GM21737 (cell line): ENCODE results near the gene PCDHGB2.
"Not testable (repeated sequence)": the region's sequence is repeated elsewhere in the genome, so short reads cannot be mapped to it uniquely, and the experiment has no call there.

Source experiments
- ATAC-seq: cut with Tn5 transposase; IDR thresholded peaks from one replicate; pipeline ENCODE4 v1.9.1; 2021; ENCODE audit warnings: mild to moderate bottlenecking, moderate library complexity; ENCODE audit not compliant: unreplicated experiment

Gene PCDHGB2

DNA sequence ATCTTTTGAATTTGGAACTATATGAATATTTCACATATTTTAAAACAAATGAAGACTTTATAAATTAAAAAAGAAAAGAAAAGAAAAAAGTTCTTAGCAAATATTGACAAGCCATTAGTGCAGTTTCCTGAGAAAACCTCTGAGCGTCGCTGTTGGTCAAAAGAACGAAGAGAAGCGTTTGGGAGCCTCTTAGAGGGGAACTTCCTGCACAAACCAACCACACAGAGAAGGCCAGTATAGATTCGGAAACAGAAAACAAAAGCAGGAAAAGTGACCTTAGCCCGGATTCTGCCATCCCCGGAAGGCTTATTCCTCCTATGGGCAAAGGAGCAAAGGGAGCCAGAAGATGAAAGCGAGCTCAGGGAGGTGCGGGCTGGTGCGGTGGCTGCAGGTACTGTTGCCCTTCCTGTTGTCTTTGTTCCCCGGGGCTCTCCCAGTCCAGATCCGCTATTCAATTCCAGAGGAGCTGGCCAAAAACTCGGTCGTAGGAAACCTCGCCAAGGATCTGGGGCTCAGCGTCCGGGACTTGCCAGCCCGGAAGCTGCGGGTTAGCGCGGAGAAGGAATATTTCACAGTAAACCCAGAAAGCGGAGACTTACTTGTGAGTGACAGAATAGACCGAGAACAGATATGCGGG is at the start of gene PCDHGB2:
Gene PCDHGB2, plus strand, starts transcription at position 205 of the 637 bp plus-strand sequence. Its CDS starts 142 bp downstream, at position 347.
- ATAC-seq: no peak

DNA sequence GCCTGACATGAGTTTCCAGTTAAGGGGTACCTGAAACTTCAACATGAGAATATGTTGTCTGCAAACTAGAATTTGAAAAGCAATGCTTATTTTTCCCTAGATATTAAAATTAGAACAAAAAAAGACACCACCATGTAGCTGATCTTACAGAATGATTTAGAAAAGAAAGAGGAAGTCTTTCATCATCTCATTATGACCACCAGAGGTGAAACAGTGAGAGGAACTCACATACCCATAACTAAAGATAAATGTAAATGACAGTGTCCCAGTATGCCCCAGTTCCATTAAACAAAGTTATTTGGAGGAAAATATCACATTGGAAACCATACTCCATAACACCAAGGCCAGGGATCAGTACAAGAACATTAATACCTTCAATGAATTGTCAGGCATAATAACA is 46.1 kb upstream of the PCDHGB2 start:
- ATAC-seq: no peak

DNA sequence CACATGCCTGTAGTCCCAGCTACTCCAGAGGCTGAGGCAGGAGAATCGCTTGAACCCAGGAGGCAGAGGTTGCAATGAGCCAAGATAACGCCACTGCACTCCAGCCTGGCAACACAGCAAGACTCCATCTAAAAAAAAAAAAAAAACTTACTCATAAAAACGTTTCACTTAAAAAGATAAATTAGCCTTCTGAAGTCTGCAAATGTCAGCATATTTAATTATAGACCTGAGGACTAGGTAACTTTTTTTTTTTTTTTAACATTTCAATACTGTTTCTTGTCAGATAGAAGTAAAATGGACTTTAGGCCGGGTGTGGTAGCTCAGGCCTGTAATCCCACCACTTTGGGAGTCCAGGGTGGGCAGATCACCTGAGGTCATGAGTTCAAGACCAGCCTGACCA is 42.8 kb upstream of the PCDHGB2 start:
- ATAC-seq: not testable (repeated sequence)

DNA sequence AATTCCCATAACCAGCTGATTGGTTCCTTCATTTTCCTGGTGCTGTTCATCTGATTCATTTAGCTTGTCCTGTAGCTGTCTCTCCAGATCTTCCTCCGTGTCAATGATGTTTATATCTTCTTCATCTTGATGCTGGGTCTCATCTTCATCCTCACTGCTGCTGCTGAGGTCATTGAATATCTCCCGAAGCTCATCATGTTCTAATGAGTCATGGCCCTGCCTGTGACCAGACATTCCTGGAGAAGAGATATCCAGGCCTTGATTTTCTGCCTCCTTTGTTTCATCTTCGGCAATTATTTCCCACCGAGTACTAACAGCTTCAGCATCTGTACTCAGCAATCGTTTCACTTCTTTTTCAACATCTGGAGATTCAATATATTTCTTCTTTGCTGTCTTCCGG is 40.6 kb upstream of the PCDHGB2 start:
- ATAC-seq: no peak

DNA sequence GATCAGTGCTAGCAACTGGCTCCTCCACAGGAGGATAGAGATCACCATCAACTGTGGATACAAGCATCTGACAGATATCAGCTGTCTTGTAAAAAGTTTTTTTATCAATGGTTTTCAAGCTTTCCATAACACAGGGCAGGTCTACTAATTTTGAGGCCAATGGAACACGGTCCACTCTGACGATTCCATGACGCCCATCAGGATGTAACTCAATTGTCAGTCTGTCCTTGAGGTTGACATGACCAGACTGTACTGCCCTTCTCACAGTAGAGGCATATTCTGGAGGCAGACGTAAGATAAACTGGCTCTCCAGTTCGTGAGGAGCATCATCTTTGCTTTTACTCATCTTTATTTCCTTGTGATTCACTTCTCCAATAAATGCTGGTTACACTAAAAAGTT is 40.1 kb upstream of the PCDHGB2 start:
- no peak for ATAC-seq

DNA sequence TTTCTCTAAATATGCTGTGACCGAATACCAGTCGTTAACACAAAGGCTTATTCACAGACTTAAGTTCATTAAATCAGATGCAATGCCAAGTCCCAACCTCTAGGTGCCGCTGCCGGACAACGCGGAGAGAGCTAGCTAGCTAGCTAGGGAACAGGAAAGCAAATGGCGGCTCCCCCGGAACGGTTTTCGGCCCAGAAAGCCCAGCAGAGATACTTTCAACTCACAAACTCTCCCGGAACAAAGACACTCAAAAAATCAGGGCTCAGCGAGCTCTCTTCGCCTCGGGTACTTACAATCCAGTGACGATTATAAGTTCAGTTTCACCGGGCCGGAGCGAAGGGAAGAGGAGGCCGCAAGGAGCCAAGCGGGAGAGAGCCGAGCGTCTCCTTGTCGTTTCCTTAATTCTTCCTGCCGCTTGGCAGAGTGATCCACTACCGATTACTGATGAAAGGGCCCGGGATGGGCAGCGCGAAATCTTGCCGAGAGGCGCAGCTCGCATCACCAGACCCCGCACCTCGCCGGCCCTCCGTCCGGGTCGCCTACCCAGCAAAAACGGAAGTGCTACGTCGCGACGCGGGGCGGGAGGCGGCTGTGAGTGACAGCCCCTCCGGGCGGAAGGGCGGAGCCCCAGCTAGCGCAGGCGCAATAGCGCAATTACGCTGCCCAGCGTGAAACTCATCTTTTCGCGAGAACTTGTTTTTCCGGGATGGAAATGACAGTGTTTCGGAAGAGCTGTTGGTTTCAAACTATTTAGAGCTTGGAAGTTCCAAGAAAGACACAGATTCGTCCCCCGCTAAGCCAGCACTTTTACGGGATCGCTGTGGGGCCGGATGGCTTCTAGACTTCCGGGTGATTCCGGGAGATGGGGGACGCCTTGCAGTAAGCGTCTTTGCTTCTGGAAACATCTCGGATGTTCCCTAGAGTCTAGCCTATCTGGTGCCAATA is 39.3 kb upstream of the PCDHGB2 start, which contains the start of gene TAF7:
Gene TAF7, minus strand, starts transcription at position 560 of the 945 bp plus-strand sequence. CDS start 740 bp downstream, outside the sequence.
- peak; percentile 98 for ATAC-seq

DNA sequence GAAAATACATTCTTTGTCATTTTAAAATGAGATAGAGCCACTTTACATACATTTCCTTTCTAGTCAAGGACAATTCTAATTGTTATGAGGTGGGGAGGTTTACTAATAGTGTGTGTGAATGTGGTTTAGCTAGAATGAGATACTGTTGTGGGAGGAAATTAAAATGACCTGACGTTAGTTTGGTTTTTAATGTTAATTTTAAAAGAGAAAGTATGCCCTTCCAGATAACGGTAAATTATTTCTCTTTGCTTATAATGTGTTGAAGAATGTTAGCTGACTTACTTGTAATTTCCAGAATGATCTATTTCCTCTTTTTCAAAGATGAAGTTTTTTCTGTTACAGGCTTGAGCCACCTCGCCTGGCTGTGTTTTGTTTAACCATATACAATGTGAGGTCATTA is 37.5 kb upstream of the PCDHGB2 start:
- ATAC-seq: no peak

DNA sequence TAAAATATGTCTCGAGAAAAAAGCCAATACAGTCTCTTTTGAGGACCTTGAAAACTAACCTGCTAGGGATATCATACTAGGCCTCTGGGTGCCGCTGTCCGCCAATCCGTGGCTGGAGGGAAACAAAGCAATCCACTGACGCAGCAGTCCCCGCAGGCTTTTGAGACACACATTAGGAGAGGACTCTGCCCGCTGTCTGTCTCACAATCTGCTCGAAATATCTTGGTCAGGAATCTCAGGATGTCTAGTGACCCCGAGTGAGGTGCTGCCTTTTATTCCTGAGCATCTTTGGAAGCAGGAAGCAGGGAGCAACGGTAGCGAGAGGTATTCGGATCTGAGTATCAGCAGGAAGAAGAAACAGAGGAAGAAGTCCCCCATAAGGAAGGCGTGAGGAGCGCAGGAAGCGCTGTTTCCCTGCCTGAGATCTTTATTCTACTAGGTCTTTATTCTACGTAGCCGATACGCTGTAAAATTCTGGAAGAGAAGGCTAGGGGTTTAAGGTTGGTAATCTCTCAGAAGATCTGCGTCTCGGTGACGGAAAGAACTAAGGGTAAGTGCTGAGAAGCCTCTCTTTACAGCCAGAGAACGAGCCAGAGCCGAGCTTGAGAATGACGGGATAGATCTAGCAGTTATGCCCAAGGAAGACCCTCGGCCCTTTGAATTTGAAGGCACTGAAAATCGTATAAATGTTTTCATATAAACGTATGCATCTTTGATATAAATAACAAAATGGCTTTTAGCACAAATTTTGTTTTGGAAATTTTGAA is 33.5 kb upstream of the PCDHGB2 start:
- ATAC-seq: no peak

DNA sequence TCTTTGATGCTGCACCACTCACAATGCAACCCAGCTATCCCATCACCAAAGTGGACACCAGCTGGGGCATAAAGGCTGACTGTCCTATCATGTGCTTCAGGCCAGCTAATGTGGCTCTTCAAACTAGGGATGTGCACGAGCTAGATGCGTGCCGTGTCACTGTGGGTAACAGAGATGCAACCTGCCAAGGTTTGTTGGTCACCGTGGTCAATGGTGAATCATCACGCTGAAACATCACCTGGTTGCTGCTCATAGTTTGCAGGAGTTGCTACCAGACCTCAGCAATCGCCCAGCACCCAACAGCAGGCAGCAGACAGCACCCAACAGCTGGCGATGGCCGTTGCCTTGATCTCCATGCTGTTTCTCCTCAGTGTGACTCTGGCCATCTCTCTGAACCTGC is 31.6 kb upstream of the PCDHGB2 start:
- no peak for ATAC-seq

DNA sequence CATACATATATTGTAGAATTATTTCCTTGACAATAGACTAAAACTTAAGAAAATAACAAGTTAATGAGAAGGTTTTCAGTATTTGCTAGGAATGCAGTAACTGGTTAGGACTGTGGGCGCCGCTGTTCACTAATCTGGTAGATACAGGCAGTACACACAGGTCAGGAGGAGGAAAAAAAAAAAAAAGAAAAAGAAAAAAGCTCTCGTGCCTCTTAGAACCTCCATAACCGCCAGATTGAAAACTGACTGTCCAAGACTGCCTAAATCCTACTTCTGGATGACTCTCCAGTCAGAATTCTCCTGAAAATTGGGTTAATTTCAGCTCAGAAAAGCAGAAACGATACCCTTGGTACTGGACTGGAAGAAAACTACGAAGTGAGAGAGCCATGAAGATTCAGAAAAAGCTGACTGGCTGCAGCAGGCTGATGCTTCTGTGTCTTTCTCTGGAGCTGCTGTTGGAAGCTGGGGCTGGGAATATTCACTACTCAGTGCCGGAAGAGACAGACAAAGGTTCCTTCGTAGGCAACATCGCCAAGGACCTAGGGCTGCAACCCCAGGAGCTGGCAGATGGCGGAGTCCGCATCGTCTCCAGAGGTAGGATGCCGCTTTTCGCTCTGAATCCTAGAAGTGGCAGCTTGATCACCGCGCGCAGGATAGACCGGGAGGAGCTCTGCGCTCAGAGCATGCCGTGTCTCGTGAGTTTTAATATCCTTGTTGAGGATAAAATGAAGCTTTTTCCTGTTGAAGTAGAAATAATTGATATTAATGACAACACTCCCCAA is 29.3 kb upstream of the PCDHGB2 start, which contains the start of gene PCDHGA1:
Gene PCDHGA1, plus strand, starts transcription at position 216 of the 782 bp plus-strand sequence.
- no peak for ATAC-seq

DNA sequence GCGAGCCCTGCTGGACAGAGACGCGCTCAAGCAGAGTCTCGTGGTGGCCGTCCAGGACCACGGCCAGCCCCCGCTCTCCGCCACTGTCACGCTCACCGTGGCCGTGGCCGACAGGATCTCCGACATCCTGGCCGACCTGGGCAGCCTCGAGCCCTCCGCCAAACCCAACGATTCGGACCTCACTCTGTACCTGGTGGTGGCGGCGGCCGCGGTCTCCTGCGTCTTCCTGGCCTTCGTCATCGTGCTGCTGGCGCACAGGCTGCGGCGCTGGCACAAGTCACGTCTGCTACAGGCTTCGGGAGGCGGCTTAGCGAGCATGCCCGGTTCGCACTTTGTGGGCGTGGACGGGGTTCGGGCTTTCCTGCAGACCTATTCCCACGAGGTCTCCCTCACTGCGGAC is 27.2 kb upstream of the PCDHGB2 start:
- not testable (repeated sequence) for ATAC-seq

DNA sequence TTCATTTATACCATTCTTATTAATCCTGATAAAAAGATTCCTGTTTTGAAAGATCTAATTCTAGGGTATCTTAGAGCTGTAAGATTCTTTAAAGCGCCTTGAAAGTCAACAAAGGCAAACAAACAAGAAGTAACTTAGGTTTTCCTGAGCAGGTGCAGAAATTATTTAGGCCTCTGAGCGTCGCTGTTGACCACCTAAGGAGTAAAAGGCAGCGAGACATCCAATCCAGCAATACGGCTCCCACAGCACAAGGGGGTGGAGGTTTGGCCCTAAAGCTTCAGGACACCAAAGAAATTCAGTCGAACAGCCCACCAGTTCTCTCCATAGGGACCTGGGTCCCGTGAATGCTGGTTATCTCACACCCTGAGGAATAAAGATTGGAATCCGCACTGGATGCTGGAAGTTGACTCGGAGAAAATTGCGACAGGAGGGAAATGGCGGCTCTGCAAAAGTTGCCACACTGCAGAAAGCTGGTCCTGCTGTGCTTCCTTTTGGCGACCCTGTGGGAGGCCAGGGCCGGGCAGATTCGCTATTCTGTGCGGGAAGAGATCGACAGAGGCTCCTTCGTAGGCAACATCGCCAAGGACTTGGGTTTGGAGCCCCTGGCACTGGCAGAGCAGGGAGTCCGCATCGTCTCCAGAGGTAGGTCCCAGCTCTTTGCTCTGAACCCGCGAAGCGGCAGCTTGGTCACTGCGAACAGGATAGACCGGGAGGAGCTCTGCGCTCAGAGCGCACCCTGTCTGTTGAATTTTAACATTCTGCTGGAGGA is 21.1 kb upstream of the PCDHGB2 start, which contains the start of gene PCDHGA2:
Gene PCDHGA2, plus strand, starts transcription at position 223 of the 769 bp plus-strand sequence.
- ATAC-seq: no peak

DNA sequence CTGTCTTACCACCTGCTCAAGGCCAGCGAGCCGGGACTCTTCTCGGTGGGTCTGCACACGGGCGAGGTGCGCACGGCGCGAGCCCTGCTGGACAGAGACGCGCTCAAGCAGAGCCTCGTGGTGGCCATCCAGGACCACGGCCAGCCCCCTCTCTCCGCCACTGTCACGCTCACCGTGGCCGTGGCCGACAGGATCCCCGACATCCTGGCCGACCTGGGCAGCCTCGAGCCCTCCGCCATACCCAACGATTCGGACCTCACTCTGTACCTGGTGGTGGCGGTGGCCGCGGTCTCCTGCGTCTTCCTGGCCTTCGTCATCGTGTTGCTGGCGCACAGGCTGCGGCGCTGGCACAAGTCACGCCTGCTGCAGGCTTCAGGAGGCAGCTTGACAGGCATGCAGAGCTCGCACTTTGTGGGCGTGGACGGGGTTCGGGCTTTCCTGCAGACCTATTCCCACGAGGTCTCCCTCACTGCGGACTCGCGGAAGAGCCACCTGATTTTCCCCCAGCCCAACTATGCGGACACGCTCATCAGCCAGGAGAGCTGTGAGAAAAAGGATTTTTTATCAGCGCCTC is 18.9 kb upstream of the PCDHGB2 start:
- not testable (repeated sequence) for ATAC-seq

DNA sequence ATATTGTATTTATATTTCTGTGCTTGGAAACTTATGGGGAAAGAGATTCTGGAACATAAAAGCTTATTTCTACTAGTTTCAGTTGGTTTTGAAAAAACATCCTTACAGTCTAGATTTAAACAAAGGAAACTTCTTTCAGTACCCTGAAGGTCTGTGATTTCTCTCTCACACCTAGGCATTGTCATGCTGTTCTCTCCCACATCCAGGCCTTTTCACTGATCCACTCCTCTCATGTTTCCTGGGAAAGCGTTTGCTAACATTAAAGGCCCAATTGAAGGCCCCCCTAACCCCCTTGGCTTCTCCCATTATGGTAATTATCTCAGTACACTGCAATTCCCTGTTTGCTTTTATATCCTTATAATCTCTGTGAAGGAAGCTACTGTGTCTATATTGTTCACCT is 17.0 kb upstream of the PCDHGB2 start:
- no peak for ATAC-seq

DNA sequence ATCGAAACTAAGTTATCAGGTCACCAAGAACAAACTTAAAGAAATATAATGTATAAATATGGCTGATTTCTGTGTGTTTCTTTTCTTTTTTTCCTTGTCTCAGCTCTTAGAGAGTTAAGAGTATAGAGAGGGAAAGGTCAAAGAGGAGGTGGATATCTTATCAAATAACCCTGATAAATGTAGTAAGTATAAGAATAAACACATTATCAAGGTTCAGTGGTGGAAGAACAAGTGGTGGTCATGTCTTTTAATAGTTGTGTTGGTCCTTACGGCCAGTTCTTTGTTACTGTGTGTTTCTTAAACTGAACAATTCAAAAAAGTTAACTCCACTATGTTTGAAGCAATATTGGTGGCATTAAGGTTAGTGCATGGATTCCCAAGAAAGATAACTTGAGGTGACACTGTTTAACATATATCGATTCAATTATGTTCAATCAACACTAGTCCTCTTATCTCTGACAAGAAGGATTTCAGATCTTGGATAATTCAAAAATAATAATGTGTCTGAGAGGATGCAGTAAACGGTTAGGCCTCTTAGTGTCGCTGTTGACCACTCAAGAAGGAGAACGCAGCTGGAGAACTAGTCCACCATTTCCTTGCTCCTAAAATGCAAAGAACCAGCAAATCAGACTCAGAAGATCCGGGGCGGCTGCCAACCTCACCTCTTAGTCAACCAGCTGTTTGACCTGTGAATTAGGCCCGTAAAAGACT is 16.4 kb upstream of the PCDHGB2 start, which contains the start of gene PCDHGA3:
Gene PCDHGA3, plus strand, starts transcription at position 588 of the 711 bp plus-strand sequence. CDS start 205 bp downstream, outside the sequence.
- ATAC-seq: no peak

DNA sequence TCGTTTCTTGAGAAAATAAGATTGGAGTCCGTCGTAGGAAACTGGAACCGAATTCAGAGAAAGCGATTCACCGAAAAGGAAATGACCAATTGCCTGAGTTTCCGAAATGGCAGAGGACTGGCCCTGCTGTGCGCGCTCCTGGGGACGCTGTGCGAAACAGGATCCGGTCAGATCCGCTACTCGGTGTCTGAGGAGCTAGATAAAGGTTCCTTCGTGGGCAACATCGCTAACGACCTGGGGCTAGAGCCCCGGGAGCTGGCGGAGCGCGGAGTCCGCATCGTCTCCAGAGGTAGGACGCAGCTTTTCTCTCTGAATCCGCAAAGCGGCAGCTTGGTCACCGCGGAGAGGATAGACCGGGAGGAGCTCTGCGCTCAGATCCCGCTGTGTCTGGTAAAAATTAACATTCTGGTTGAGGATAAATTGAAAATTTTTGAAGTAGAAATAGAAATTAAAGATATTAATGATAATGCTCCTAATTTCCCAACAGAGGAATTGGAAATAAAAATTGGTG is 15.8 kb upstream of the PCDHGB2 start:
- ATAC-seq: no peak

DNA sequence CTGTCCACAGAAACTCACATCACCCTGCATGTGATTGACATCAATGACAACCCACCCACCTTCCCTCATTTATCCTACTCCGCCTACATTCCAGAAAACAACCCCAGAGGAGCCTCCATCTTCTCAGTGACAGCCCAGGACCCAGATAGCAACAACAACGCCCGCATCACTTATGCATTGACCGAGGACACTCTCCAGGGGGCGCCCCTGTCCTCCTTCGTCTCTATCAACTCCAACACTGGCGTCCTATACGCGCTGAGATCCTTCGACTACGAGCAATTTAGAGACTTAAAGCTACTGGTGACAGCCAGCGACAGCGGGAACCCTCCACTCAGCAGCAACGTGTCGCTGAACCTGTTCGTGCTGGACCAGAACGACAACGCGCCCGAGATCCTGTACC is 14.5 kb upstream of the PCDHGB2 start:
- ATAC-seq: no peak

DNA sequence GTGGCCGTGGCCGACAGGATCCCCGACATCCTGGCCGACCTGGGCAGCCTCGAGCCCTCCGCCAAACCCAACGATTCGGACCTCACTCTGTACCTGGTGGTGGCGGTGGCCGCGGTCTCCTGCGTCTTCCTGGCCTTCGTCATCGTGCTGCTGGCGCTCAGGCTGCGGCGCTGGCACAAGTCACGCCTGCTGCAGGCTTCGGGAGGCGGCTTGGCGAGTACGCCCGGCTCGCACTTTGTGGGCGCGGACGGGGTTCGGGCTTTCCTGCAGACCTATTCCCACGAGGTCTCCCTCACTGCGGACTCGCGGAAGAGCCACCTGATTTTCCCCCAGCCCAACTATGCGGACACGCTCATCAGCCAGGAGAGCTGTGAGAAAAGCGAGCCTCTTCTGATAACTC is 13.8 kb upstream of the PCDHGB2 start:
- ATAC-seq: not testable (repeated sequence)
